Hepatocyte (in vitro differentiated cells): Measurements from ENCODE around the gene ENPP4. TPM values are rescaled to one million over a fixed set of nuclear protein-coding genes. Genes with fewer than 3 reads are reported as not detected.
"Not testable (repeated sequence)": the region's sequence is repeated elsewhere in the genome, so short reads cannot be mapped to it uniquely, and the experiment has no call there.

Source experiments
- DNase-seq: peaks from one replicate; pipeline ENCODE4 v3.0.0-alpha.2; 2016; ENCODE audit warnings: low spot score
- H2AFZ ChIP-seq: fragments of 200-600 bp; sonication (generic); 2 replicates; pipeline ENCODE4 v1.6.0; 2016; ENCODE audit warnings: antibody characterized with exemption, mild to moderate bottlenecking
- H3K27ac ChIP-seq: fragments of 200-600 bp; sonication (generic); 2 replicates; pipeline ENCODE4 v1.5.1; 2016; ENCODE audit warnings: mild to moderate bottlenecking
- H3K27me3 ChIP-seq: fragments of 200-600 bp; sonication (generic); 2 replicates; pipeline ENCODE4 v1.6.1; 2016
- H3K36me3 ChIP-seq: fragments of 200-600 bp; sonication (generic); replicated peaks from 2 replicates; pipeline ENCODE4 v1.5.1; 2016; ENCODE audit warnings: low read depth; ENCODE audit not compliant: insufficient read depth
- H3K4me1 ChIP-seq: fragments of 200-600 bp; sonication (generic); 2 replicates; pipeline ENCODE4 v1.5.1; 2016; ENCODE audit warnings: mild to moderate bottlenecking, moderate library complexity; ENCODE audit not compliant: insufficient read depth
- H3K4me2 ChIP-seq: fragments of 200-600 bp; sonication (generic); 2 replicates; pipeline ENCODE4 v1.6.0; 2016
- H3K4me3 ChIP-seq: fragments of 200-600 bp; sonication (generic); 2 replicates; pipeline ENCODE4 v1.5.1; 2016; ENCODE audit warnings: mild to moderate bottlenecking
- H3K79me2 ChIP-seq: fragments of 200-600 bp; sonication (generic); 2 replicates; pipeline ENCODE4 v1.6.0; 2017; ENCODE audit warnings: mild to moderate bottlenecking
- H3K9me2 ChIP-seq: fragments of 200-600 bp; sonication (generic); replicated peaks from 2 replicates; pipeline ENCODE4 v1.6.0; 2017; ENCODE audit warnings: mild to moderate bottlenecking; ENCODE audit not compliant: insufficient read depth
- H3K9me3 ChIP-seq: fragments of 200-600 bp; sonication (generic); 2 replicates; pipeline ENCODE4 v1.5.1; 2016; ENCODE audit warnings: low read depth, mild to moderate bottlenecking
- H4K20me1 ChIP-seq: fragments of 200-600 bp; sonication (generic); 2 replicates; pipeline ENCODE4 v1.6.0; 2016; ENCODE audit warnings: mild to moderate bottlenecking; ENCODE audit not compliant: insufficient read depth, poor library complexity, severe bottlenecking
- CTCF ChIP-seq: fragments of 200-600 bp; sonication (generic); IDR thresholded peaks from 2 replicates; pipeline ENCODE4 v1.5.1; 2016; ENCODE audit warnings: antibody characterized with exemption, mild to moderate bottlenecking; ENCODE audit not compliant: poor library complexity
- EZH2 ChIP-seq: fragments of 200-600 bp; sonication (generic); IDR thresholded peaks from 2 replicates; pipeline ENCODE4 v1.6.1; 2016; ENCODE audit warnings: antibody characterized with exemption, mild to moderate bottlenecking, borderline replicate concordance
- EZH2phosphoT487 ChIP-seq: fragments of 200-600 bp; sonication (generic); IDR thresholded peaks from one replicate; pipeline ENCODE4 v1.6.1; 2018; ENCODE audit warnings: antibody characterized with exemption, mild to moderate bottlenecking, low read depth, moderate library complexity; ENCODE audit not compliant: unreplicated experiment, severe bottlenecking
- WGBS: methylation state at CpG from one replicate; pipeline ENCODE4 v1.1.6; 2016; ENCODE audit warnings: low lambda C conversion rate; ENCODE audit errors: missing lambda C conversion rate; 5-methylcytosine and 5-hydroxymethylcytosine counted together
- polyA plus RNA-seq: library from polyadenylated mRNA; unstranded; fragments of >200 nt; fragmentation: Nextera tagmentation; extraction: Ambion mirVana; gene quantifications from 2 replicates; pipeline ENCODE4 v1.2.1, GENCODE V29; 2016
- total RNA-seq: library from RNA; depleted of rRNA; stranded (reverse); fragments of >200 nt; gene quantifications from 2 replicates; pipeline ENCODE4 v1.2.3, GENCODE V29; 2014

ENPP4 gene, protein sequence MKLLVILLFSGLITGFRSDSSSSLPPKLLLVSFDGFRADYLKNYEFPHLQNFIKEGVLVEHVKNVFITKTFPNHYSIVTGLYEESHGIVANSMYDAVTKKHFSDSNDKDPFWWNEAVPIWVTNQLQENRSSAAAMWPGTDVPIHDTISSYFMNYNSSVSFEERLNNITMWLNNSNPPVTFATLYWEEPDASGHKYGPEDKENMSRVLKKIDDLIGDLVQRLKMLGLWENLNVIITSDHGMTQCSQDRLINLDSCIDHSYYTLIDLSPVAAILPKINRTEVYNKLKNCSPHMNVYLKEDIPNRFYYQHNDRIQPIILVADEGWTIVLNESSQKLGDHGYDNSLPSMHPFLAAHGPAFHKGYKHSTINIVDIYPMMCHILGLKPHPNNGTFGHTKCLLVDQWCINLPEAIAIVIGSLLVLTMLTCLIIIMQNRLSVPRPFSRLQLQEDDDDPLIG
- total RNA-seq = 11.2 and 12.2 TPM in 2 replicates
- polyA plus RNA-seq = 2.4 and 3.5 TPM in 2 replicates

GRCh38 chr6:46129629-46130511, at the start of gene ENPP4:
TSS of gene ENPP4 (plus strand) at chr6:46129989. CDS start at chr6:46139584, 9,595 bp downstream.
- no peaks in the 10 kb centered on the region for H3K9me2 ChIP-seq
- WGBS = 1% methylated on average over 59 of the region's 61 CpGs
- H3K27me3 ChIP-seq = peaks cover 12% of the 10 kb centered on the region
- peak within 1 kb of the TSS; percentile 53 for H3K4me3 ChIP-seq
- peak; percentile 94 for DNase-seq
- no peak for TF ChIP-seq EZH2phosphoT487
- no peak for TF ChIP-seq CTCF
- no peak for TF ChIP-seq EZH2
- H3K36me3 ChIP-seq = no peaks in the 10 kb centered on the region
- H4K20me1 ChIP-seq = no peaks in the 10 kb centered on the region
- H3K4me2 ChIP-seq = peak within 1 kb of the TSS; percentile 84
- H3K27ac ChIP-seq = peak within 1 kb of the TSS; percentile 52
- peaks cover 3% of the 10 kb centered on the region for H3K79me2 ChIP-seq
- H3K4me1 ChIP-seq = no peaks in the 10 kb centered on the region
- H2AFZ ChIP-seq = peak within 1 kb of the TSS; percentile 90
- no peaks in the 10 kb centered on the region for H3K9me3 ChIP-seq

DNA sequence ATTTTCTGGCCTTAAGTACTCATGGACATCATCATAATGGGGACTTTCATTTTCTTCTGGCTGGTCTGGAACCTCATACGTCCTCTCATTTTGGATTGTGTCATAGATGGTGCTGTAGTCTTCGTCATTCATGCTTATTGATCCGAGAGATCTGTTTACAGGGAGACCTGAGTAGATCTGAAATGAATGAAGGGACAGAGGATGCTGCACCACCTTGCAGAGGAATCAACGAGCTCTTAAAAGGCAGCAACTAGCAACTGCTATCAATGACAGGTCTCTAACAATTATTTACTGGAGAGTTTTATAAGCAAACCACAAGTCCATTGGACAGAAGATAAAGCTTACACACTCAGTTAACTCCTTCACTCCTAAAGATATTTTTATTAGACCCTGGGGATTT, 49.7 kb upstream of the ENPP4 start:
- H3K4me3 ChIP-seq = no peak overlapping the region
- no peaks in the 10 kb centered on the region for H3K79me2 ChIP-seq
- H2AFZ ChIP-seq = no peak overlapping the region
- peak overlapping the region; percentile 48 for H3K27ac ChIP-seq
- 58% methylated on average over 4 of the region's 4 CpGs for whole genome bisulfite sequencing
- no peaks in the 10 kb centered on the region for H3K9me2 ChIP-seq
- H3K9me3 ChIP-seq = no peaks in the 10 kb centered on the region
- no peaks in the 10 kb centered on the region for H3K27me3 ChIP-seq
- no peaks in the 10 kb centered on the region for H3K36me3 ChIP-seq
- peak overlapping the region; percentile 69 for H3K4me2 ChIP-seq
- no peaks in the 10 kb centered on the region for H4K20me1 ChIP-seq
- H3K4me1 ChIP-seq = peaks cover 8% of the 10 kb centered on the region
- TF ChIP-seq EZH2phosphoT487 (no peak), EZH2 (no peak)
- DNase-seq = no peak

DNA sequence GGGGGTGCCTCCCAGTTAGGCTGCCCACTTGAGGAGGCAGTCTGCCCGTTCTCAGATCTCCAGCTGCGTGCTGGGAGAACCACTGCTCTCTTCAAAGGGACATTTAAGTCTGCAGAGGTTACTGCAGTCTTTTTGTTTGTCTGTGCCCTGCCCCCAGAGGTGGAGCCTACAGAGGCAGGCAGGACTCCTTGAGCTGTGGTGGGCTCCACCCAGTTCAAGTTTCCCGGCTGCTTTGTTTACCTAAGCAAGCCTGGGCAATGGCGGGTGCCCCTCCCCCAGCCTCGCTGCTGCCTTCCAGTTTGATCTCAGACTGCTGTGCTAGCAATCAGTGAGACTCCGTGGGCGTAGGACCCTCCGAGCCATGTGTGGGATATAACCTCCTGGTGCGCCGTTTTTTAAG, 44.1 kb upstream of the ENPP4 start:
- H3K9me3 ChIP-seq, H3K9me2 ChIP-seq, H2AFZ ChIP-seq, H3K4me1 ChIP-seq, H3K4me3 ChIP-seq, H4K20me1 ChIP-seq, H3K36me3 ChIP-seq, H3K79me2 ChIP-seq, DNase-seq, H3K27ac ChIP-seq, H3K4me2 ChIP-seq, H3K27me3 ChIP-seq: not testable (repeated sequence)
- 91% methylated on average over 10 of the region's 10 CpGs for WGBS

GRCh38 chr6:46090115-46091079, 39.4 kb upstream of the ENPP4 start:
- no peak overlapping the region for H3K4me2 ChIP-seq
- no peaks in the 10 kb centered on the region for H3K79me2 ChIP-seq
- peak; percentile 81 for DNase-seq
- no peak overlapping the region for H3K4me3 ChIP-seq
- H3K9me3 ChIP-seq = no peaks in the 10 kb centered on the region
- no peaks in the 10 kb centered on the region for H3K4me1 ChIP-seq
- peaks cover 3% of the 10 kb centered on the region for H3K27me3 ChIP-seq
- no peaks in the 10 kb centered on the region for H4K20me1 ChIP-seq
- no peak overlapping the region for H2AFZ ChIP-seq
- TF ChIP-seq EZH2phosphoT487 = no peak
- TF ChIP-seq CTCF = peak; percentile 80
- H3K36me3 ChIP-seq = no peaks in the 10 kb centered on the region
- H3K9me2 ChIP-seq = no peaks in the 10 kb centered on the region
- WGBS = 40% methylated on average over 10 of the region's 10 CpGs
- no peak overlapping the region for H3K27ac ChIP-seq
